GM23338 (cell line): Measurements from ENCODE around the gene SRGAP3. TPM values are rescaled to one million over a fixed set of nuclear protein-coding genes. Genes with fewer than 3 reads are reported as not detected.

Experiments used
- ATAC-seq: fragments of 200-7000 bp; cut with Tn5 transposase; 3 replicates; pipeline ENCODE4 v1.9.1; 2020
- DNase-seq: peaks from one replicate; pipeline ENCODE4 v3.0.0-alpha.2; 2015; ENCODE audit warnings: low spot score
- H2AFZ ChIP-seq: fragments of 200-600 bp; sonication (generic); 2 replicates; pipeline ENCODE4 v1.8.0; 2016; ENCODE audit warnings: antibody characterized with exemption, mild to moderate bottlenecking, moderate library complexity
- H3F3A ChIP-seq: fragments of 200-600 bp; sonication (generic); replicated peaks from 2 replicates; pipeline ENCODE4 v1.8.0; 2017; ENCODE audit warnings: antibody characterized with exemption, mixed run types, low read depth
- H3K27ac ChIP-seq: fragments of 200-600 bp; sonication (generic); 2 replicates; pipeline ENCODE4 v1.6.1; 2016; ENCODE audit warnings: low read depth
- H3K27me3 ChIP-seq: fragments of 200-600 bp; sonication (generic); 2 replicates; pipeline ENCODE4 v1.8.0; 2016; ENCODE audit warnings: mild to moderate bottlenecking, mixed run types, moderate library complexity; ENCODE audit not compliant: insufficient read depth
- H3K36me3 ChIP-seq: fragments of 200-600 bp; sonication (generic); 2 replicates; pipeline ENCODE4 v1.8.0; 2016; ENCODE audit warnings: mild to moderate bottlenecking; ENCODE audit not compliant: insufficient read depth
- H3K4me1 ChIP-seq: fragments of 200-600 bp; sonication (generic); 2 replicates; pipeline ENCODE4 v1.8.0; 2016; ENCODE audit warnings: mild to moderate bottlenecking, moderate library complexity; ENCODE audit not compliant: insufficient read depth
- H3K4me2 ChIP-seq: fragments of 200-600 bp; sonication (generic); 2 replicates; pipeline ENCODE4 v1.7.1; 2017; ENCODE audit warnings: mixed run types
- H3K4me3 ChIP-seq: fragments of 200-600 bp; sonication (generic); 2 replicates; pipeline ENCODE4 v1.6.1; 2016; ENCODE audit warnings: mixed run types
- H3K79me2 ChIP-seq: fragments of 200-600 bp; sonication (generic); replicated peaks from 2 replicates; pipeline ENCODE4 v1.8.0; 2017; ENCODE audit warnings: mild to moderate bottlenecking; ENCODE audit not compliant: insufficient read depth
- H3K9me2 ChIP-seq: fragments of 200-600 bp; sonication (generic); 2 replicates; pipeline ENCODE4 v1.8.0; 2017; ENCODE audit not compliant: insufficient read depth
- H4K20me1 ChIP-seq: fragments of 200-600 bp; sonication (generic); replicated peaks from 2 replicates; pipeline ENCODE4 v1.8.0; 2017; ENCODE audit warnings: mild to moderate bottlenecking; ENCODE audit not compliant: insufficient read depth
- H3K27ac Mint-ChIP-seq: 2 replicates; pipeline ENCODE4 v1.8.0; 2020; ENCODE audit warnings: inconsistent platforms, mild to moderate bottlenecking, moderate library complexity, mixed read lengths
- H3K27me3 Mint-ChIP-seq: 3 replicates; pipeline ENCODE4 v1.8.0; 2022; ENCODE audit warnings: low read depth, mild to moderate bottlenecking, moderate library complexity, mixed read lengths, inconsistent platforms; ENCODE audit not compliant: insufficient read depth, poor library complexity
- H3K36me3 Mint-ChIP-seq: 3 replicates; pipeline ENCODE4 v1.8.0; 2021; ENCODE audit warnings: low read depth, mild to moderate bottlenecking, inconsistent platforms, moderate library complexity, mixed read lengths
- H3K4me1 Mint-ChIP-seq: 3 replicates; pipeline ENCODE4 v1.8.0; 2020; ENCODE audit warnings: mild to moderate bottlenecking, inconsistent platforms, mixed read lengths
- H3K4me3 Mint-ChIP-seq: 3 replicates; pipeline ENCODE4 v1.8.0; 2021; ENCODE audit warnings: moderate library complexity, mild to moderate bottlenecking, inconsistent platforms, mixed read lengths
- H3K9me3 Mint-ChIP-seq: 3 replicates; pipeline ENCODE4 v1.8.0; 2020; ENCODE audit warnings: moderate library complexity, mild to moderate bottlenecking, inconsistent platforms, mixed read lengths
- CREB1 ChIP-seq: fragments of 250-450 bp; sonication (Bioruptor Pico); IDR thresholded peaks from 2 replicates; pipeline ENCODE4 v1.5.0; 2020; ENCODE audit warnings: low read depth, mild to moderate bottlenecking, moderate library complexity
- EZH2 ChIP-seq: fragments of 200-600 bp; sonication (generic); IDR thresholded peaks from one replicate; pipeline ENCODE4 v1.8.0; 2017; ENCODE audit warnings: antibody characterized with exemption, mild to moderate bottlenecking, low read depth; ENCODE audit not compliant: unreplicated experiment
- EZH2phosphoT487 ChIP-seq: fragments of 200-600 bp; sonication (generic); IDR thresholded peaks from one replicate; pipeline ENCODE4 v1.8.1; 2018; ENCODE audit warnings: antibody characterized with exemption; ENCODE audit not compliant: unreplicated experiment
- JUNB ChIP-seq: IDR thresholded peaks from one replicate; pipeline ENCODE4 v1.6.1; 2016; ENCODE audit warnings: antibody characterized with exemption; ENCODE audit not compliant: unreplicated experiment
- NANOG ChIP-seq: IDR thresholded peaks from 2 replicates; pipeline ENCODE4 v1.6.1; 2016; ENCODE audit warnings: antibody characterized with exemption, borderline replicate concordance
- POLR2AphosphoS5 ChIP-seq: IDR thresholded peaks from 2 replicates; pipeline ENCODE4 v1.6.1; 2016; ENCODE audit warnings: antibody characterized with exemption, low read depth
- STAT1 ChIP-seq: IDR thresholded peaks from one replicate; pipeline ENCODE4 v1.6.1; 2016; ENCODE audit warnings: antibody characterized with exemption; ENCODE audit not compliant: unreplicated experiment
- ZNF114 ChIP-seq: fragments of 250-450 bp; sonication (Bioruptor Pico); IDR thresholded peaks from 2 replicates; pipeline ENCODE4 v1.5.0; 2020; ENCODE audit warnings: mild to moderate bottlenecking, moderate library complexity
- ZNF331 ChIP-seq: fragments of 250-450 bp; sonication (Bioruptor Pico); IDR thresholded peaks from 2 replicates; pipeline ENCODE4 v1.5.0; 2020; ENCODE audit warnings: low read depth, mild to moderate bottlenecking, moderate library complexity
- polyA plus RNA-seq: library from polyadenylated mRNA; unstranded; fragments of >200 nt; fragmentation: Nextera tagmentation; extraction: Ambion mirVana; gene quantifications from 2 replicates; pipeline ENCODE4 v1.2.1, GENCODE V29; 2016
- total RNA-seq: library from RNA; depleted of rRNA; stranded (reverse); fragments of >200 nt; shearing (Covaris generic); gene quantifications from 2 replicates; pipeline ENCODE4 v1.2.3, GENCODE V29; 2014
- TF ChIP-seq, protein P1 (sequence below): fragments of 250-450 bp; sonication (Bioruptor Pico); IDR thresholded peaks from 2 replicates; pipeline ENCODE4 v1.5.0; 2020; ENCODE audit warnings: mild to moderate bottlenecking, moderate library complexity
- TF ChIP-seq, protein P2 (sequence below): IDR thresholded peaks from 2 replicates; pipeline ENCODE4 v1.6.1; 2016; ENCODE audit warnings: antibody characterized with exemption
- TF ChIP-seq, protein P3 (sequence below): IDR thresholded peaks from one replicate; pipeline ENCODE4 v1.6.1; 2018; ENCODE audit warnings: antibody characterized with exemption; ENCODE audit not compliant: unreplicated experiment
- TF ChIP-seq, protein P4 (sequence below), 2 experiments: fragments of 200-600 bp in 1 of 2; sonication (generic) in 1 of 2; conservative IDR thresholded peaks; 2 replicates each; pipeline versions ENCODE4 v1.5.1 to v1.6.1; 2016 to 2017; ENCODE audit warnings: antibody characterized with exemption in 2 of 2, low read depth in 2 of 2, mild to moderate bottlenecking in 2 of 2, moderate library complexity in 1 of 2

SRGAP3 gene
- total and polyA plus RNA-seq, 2 experiments from 2014 or later = 6.4 to 9.4 TPM

DNA sequence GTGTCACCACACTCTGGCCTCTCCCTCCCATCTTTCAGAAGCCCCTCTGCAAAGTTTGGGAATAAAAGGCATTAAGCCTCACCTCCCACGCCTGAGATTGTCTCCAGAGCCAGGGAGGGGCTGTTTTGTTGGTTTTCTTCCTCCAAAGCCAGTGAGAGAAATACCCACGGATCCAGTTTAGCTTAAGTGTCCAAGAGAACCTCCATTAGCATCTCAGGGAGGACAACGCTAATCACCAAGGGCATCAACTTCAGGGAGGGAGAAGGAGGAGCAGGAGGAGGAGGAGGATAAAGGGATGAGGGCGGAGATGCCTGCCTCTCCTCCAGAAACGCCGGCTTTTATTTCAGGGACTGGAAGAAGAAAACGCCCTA, 101.6 kb downstream of the SRGAP3 start:
- H3K79me2 ChIP-seq = no peaks in the 10 kb centered on the region
- no peaks in the 10 kb centered on the region for H3K27me3 ChIP-seq
- H3K9me2 ChIP-seq = peaks cover 9% of the 10 kb centered on the region; the same call in 1 of the 2 replicates
- Mint-ChIP-seq H3K27me3 (peaks cover 8% of the 10 kb centered on the region), H3K4me3 (no peak overlapping the region), H3K36me3 (peaks cover 35% of the 10 kb centered on the region), H3K27ac (no peak overlapping the region), H3K4me1 (no peaks in the 10 kb centered on the region), H3K9me3 (peaks cover 38% of the 10 kb centered on the region)
- H3K27ac ChIP-seq = no peak overlapping the region
- DNase-seq (no peak), ATAC-seq (no peak)
- no peaks in the 10 kb centered on the region; the same call in 1 of the 2 replicates for H3K36me3 ChIP-seq
- TF ChIP-seq JUNB = no peak
- TF ChIP-seq, protein P1, sequence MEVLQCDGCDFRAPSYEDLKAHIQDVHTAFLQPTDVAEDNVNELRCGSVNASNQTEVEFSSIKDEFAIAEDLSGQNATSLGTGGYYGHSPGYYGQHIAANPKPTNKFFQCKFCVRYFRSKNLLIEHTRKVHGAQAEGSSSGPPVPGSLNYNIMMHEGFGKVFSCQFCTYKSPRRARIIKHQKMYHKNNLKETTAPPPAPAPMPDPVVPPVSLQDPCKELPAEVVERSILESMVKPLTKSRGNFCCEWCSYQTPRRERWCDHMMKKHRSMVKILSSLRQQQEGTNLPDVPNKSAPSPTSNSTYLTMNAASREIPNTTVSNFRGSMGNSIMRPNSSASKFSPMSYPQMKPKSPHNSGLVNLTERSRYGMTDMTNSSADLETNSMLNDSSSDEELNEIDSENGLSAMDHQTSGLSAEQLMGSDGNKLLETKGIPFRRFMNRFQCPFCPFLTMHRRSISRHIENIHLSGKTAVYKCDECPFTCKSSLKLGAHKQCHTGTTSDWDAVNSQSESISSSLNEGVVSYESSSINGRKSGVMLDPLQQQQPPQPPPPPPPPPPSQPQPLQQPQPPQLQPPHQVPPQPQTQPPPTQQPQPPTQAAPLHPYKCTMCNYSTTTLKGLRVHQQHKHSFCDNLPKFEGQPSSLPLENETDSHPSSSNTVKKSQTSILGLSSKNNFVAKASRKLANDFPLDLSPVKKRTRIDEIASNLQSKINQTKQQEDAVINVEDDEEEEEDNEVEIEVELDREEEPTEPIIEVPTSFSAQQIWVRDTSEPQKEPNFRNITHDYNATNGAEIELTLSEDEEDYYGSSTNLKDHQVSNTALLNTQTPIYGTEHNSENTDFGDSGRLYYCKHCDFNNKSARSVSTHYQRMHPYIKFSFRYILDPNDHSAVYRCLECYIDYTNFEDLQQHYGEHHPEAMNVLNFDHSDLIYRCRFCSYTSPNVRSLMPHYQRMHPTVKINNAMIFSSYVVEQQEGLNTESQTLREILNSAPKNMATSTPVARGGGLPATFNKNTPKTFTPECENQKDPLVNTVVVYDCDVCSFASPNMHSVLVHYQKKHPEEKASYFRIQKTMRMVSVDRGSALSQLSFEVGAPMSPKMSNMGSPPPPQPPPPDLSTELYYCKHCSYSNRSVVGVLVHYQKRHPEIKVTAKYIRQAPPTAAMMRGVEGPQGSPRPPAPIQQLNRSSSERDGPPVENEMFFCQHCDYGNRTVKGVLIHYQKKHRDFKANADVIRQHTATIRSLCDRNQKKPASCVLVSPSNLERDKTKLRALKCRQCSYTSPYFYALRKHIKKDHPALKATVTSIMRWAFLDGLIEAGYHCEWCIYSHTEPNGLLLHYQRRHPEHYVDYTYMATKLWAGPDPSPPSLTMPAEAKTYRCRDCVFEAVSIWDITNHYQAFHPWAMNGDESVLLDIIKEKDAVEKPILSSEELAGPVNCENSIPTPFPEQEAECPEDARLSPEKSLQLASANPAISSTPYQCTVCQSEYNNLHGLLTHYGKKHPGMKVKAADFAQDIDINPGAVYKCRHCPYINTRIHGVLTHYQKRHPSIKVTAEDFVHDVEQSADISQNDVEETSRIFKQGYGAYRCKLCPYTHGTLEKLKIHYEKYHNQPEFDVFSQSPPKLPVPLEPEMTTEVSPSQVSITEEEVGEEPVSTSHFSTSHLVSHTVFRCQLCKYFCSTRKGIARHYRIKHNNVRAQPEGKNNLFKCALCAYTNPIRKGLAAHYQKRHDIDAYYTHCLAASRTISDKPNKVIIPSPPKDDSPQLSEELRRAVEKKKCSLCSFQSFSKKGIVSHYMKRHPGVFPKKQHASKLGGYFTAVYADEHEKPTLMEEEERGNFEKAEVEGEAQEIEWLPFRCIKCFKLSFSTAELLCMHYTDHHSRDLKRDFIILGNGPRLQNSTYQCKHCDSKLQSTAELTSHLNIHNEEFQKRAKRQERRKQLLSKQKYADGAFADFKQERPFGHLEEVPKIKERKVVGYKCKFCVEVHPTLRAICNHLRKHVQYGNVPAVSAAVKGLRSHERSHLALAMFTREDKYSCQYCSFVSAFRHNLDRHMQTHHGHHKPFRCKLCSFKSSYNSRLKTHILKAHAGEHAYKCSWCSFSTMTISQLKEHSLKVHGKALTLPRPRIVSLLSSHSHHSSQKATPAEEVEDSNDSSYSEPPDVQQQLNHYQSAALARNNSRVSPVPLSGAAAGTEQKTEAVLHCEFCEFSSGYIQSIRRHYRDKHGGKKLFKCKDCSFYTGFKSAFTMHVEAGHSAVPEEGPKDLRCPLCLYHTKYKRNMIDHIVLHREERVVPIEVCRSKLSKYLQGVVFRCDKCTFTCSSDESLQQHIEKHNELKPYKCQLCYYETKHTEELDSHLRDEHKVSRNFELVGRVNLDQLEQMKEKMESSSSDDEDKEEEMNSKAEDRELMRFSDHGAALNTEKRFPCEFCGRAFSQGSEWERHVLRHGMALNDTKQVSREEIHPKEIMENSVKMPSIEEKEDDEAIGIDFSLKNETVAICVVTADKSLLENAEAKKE (CRISPR knock-in tag) = no peak
- TF ChIP-seq, protein P2, sequence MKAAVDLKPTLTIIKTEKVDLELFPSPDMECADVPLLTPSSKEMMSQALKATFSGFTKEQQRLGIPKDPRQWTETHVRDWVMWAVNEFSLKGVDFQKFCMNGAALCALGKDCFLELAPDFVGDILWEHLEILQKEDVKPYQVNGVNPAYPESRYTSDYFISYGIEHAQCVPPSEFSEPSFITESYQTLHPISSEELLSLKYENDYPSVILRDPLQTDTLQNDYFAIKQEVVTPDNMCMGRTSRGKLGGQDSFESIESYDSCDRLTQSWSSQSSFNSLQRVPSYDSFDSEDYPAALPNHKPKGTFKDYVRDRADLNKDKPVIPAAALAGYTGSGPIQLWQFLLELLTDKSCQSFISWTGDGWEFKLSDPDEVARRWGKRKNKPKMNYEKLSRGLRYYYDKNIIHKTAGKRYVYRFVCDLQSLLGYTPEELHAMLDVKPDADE = no peak
- no peak for TF ChIP-seq POLR2AphosphoS5
- no peak for TF ChIP-seq EZH2
- no peak for TF ChIP-seq NANOG
- no peak for TF ChIP-seq CREB1 (CRISPR knock-in tag)
- no peak for TF ChIP-seq ZNF114 (CRISPR knock-in tag)
- TF ChIP-seq ZNF331 (CRISPR knock-in tag) = no peak
- TF ChIP-seq STAT1 = no peak
- no peak for TF ChIP-seq EZH2phosphoT487
- TF ChIP-seq, protein P3, sequence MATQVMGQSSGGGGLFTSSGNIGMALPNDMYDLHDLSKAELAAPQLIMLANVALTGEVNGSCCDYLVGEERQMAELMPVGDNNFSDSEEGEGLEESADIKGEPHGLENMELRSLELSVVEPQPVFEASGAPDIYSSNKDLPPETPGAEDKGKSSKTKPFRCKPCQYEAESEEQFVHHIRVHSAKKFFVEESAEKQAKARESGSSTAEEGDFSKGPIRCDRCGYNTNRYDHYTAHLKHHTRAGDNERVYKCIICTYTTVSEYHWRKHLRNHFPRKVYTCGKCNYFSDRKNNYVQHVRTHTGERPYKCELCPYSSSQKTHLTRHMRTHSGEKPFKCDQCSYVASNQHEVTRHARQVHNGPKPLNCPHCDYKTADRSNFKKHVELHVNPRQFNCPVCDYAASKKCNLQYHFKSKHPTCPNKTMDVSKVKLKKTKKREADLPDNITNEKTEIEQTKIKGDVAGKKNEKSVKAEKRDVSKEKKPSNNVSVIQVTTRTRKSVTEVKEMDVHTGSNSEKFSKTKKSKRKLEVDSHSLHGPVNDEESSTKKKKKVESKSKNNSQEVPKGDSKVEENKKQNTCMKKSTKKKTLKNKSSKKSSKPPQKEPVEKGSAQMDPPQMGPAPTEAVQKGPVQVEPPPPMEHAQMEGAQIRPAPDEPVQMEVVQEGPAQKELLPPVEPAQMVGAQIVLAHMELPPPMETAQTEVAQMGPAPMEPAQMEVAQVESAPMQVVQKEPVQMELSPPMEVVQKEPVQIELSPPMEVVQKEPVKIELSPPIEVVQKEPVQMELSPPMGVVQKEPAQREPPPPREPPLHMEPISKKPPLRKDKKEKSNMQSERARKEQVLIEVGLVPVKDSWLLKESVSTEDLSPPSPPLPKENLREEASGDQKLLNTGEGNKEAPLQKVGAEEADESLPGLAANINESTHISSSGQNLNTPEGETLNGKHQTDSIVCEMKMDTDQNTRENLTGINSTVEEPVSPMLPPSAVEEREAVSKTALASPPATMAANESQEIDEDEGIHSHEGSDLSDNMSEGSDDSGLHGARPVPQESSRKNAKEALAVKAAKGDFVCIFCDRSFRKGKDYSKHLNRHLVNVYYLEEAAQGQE = no peak
- TF ChIP-seq, protein P4, sequence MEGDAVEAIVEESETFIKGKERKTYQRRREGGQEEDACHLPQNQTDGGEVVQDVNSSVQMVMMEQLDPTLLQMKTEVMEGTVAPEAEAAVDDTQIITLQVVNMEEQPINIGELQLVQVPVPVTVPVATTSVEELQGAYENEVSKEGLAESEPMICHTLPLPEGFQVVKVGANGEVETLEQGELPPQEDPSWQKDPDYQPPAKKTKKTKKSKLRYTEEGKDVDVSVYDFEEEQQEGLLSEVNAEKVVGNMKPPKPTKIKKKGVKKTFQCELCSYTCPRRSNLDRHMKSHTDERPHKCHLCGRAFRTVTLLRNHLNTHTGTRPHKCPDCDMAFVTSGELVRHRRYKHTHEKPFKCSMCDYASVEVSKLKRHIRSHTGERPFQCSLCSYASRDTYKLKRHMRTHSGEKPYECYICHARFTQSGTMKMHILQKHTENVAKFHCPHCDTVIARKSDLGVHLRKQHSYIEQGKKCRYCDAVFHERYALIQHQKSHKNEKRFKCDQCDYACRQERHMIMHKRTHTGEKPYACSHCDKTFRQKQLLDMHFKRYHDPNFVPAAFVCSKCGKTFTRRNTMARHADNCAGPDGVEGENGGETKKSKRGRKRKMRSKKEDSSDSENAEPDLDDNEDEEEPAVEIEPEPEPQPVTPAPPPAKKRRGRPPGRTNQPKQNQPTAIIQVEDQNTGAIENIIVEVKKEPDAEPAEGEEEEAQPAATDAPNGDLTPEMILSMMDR (conservative IDR thresholded peaks at IDR 0.05; ENCODE audit: low read depth in 2 of 2) = no peak
- H3K4me1 ChIP-seq = no peaks in the 10 kb centered on the region
- H3F3A ChIP-seq = no peaks in the 10 kb centered on the region
- H3K4me2 ChIP-seq = no peak overlapping the region
- no peaks in the 10 kb centered on the region for H4K20me1 ChIP-seq
- H3K4me3 ChIP-seq = no peak overlapping the region
- no peak overlapping the region for H2AFZ ChIP-seq
